NCI-H2227 treated with DMSO at 0.1 percent for 48 hours (cell line): ENCODE data around the gene ATCAY.
"Not testable (repeated sequence)": the region's sequence is repeated elsewhere in the genome, so short reads cannot be mapped to it uniquely, and the experiment has no call there.

Experiments
- DNase-seq: peaks from one replicate; lab custom pipeline; 2025; lab: John Stamatoyannopoulos, UW

ATCAY gene

GRCh38 chr19:3857449-3858003 is 23.0 kb upstream of the ATCAY start:
- DNase-seq, result no peak

GRCh38 chr19:3860499-3860898 is 20.0 kb upstream of the ATCAY start:
- no peak for DNase-seq

- DNase-seq, result no peak
Observed at GRCh38 chr19:3862826-3863500, 17.5 kb upstream of the ATCAY start.

- DNase-seq, result no peak
Observed at GRCh38 chr19:3863648-3864047, 16.8 kb upstream of the ATCAY start.

GRCh38 chr19:3866910-3867638 is 13.4 kb upstream of the ATCAY start:
- DNase-seq, result no peak

- DNase-seq, result no peak
Observed at GRCh38 chr19:3867971-3868769, 12.3 kb upstream of the ATCAY start.

GRCh38 chr19:3868770-3869456 is 11.6 kb upstream of the ATCAY start, which contains the start of gene ZFR2:
Gene ZFR2 (minus strand): TSS chr19:3869038. CDS start chr19:3869017, 21 bp downstream.
- no peak for DNase-seq

GRCh38 chr19:3873151-3873550 is 7.3 kb upstream of the ATCAY start:
- DNase-seq, result no peak

GRCh38 chr19:3874695-3875094 is 5.8 kb upstream of the ATCAY start:
- DNase-seq, result not testable (repeated sequence)

- no peak for DNase-seq
Observed at GRCh38 chr19:3879656-3880055, 829 bp upstream of the ATCAY start.

- peak; percentile 7 for DNase-seq
Observed at GRCh38 chr19:3881272-3882040, 971 bp downstream of the ATCAY start.

- DNase-seq, result no peak
Observed at GRCh38 chr19:3882041-3882384, 1.5 kb downstream of the ATCAY start.

GRCh38 chr19:3890591-3890990 is 10.1 kb downstream of the ATCAY start:
- no peak for DNase-seq

- DNase-seq, result no peak
Observed at GRCh38 chr19:3893509-3894179, 13.2 kb downstream of the ATCAY start.

GRCh38 chr19:3894959-3895358 is 14.5 kb downstream of the ATCAY start:
- not testable (repeated sequence) for DNase-seq

- no peak for DNase-seq
Observed at GRCh38 chr19:3895788-3896187, 15.3 kb downstream of the ATCAY start.

GRCh38 chr19:3897936-3898335 is 17.5 kb downstream of the ATCAY start:
- no peak for DNase-seq

GRCh38 chr19:3898426-3898825 is 17.9 kb downstream of the ATCAY start:
- no peak for DNase-seq

- no peak for DNase-seq
Observed at GRCh38 chr19:3899531-3900294, 19.2 kb downstream of the ATCAY start.
